HepG2 (cell line): Measurements from ENCODE around the gene CEP19. TPM values are rescaled to one million over a fixed set of nuclear protein-coding genes. Genes with fewer than 3 reads are reported as not detected.

ENCODE experiments used
- AHR ChIP-seq: IDR thresholded peaks from 2 replicates; pipeline ENCODE4 v1.6.1; 2018; ENCODE audit warnings: missing genetic modification reagents, missing compliant biosample characterization
- ETV5 ChIP-seq: IDR thresholded peaks from 2 replicates; pipeline ENCODE4 v1.6.1; 2018; ENCODE audit warnings: missing biosample characterization, missing genetic modification reagents, inconsistent platforms, borderline replicate concordance
- FOXA3 ChIP-seq: IDR thresholded peaks from 2 replicates; pipeline ENCODE4 v1.6.1; 2016; ENCODE audit warnings: missing genetic modification reagents, missing compliant biosample characterization
- HDAC1 ChIP-seq: sonication (generic); formaldehyde crosslinking; IDR thresholded peaks from 2 replicates; pipeline ENCODE4 v1.5.1; 2020; ENCODE audit warnings: mild to moderate bottlenecking, missing genetic modification reagents
- KIAA2018 ChIP-seq: sonication (generic); formaldehyde crosslinking; IDR thresholded peaks from 2 replicates; pipeline ENCODE4 v1.5.0; 2020; ENCODE audit warnings: mild to moderate bottlenecking, missing genetic modification reagents, borderline replicate concordance
- MBNL3 ChIP-seq: fragments of 250-450 bp; sonication (Bioruptor Pico); conservative IDR thresholded peaks from 2 replicates; pipeline ENCODE4 v1.8.0; 2022; ENCODE audit warnings: mild to moderate bottlenecking, inconsistent platforms
- NFE2 ChIP-seq: sonication (generic); formaldehyde crosslinking; IDR thresholded peaks from 2 replicates; pipeline ENCODE4 v1.4.0; 2020; ENCODE audit warnings: missing genetic modification reagents
- SRSF1 ChIP-seq: fragments of 200-400 bp; formaldehyde crosslinking; optimal IDR thresholded peaks from 2 replicates; pipeline ENCODE3; 2017; ENCODE audit warnings: mild to moderate bottlenecking, low read depth, low read length, moderate library complexity
- STAG1 ChIP-seq: sonication (generic); formaldehyde crosslinking; IDR thresholded peaks from 2 replicates; pipeline ENCODE4 v1.4.0; 2020; ENCODE audit warnings: missing genetic modification reagents
- ZBTB2 ChIP-seq: sonication (generic); formaldehyde crosslinking; IDR thresholded peaks from 2 replicates; pipeline ENCODE4 v1.8.0; 2022; ENCODE audit warnings: low read depth, missing genetic modification reagents
- ZBTB3 ChIP-seq: sonication (generic); formaldehyde crosslinking; IDR thresholded peaks from 2 replicates; pipeline ENCODE4 v1.4.0; 2020; ENCODE audit warnings: low read depth, mild to moderate bottlenecking, moderate library complexity, missing genetic modification reagents, borderline replicate concordance
- ZFP36 ChIP-seq: fragments of 150-350 bp; IDR thresholded peaks from 2 replicates; pipeline ENCODE4 v1.6.1; 2018; ENCODE audit warnings: borderline replicate concordance, low read length, low read depth; ENCODE audit not compliant: partially characterized antibody
- ZFY ChIP-seq: sonication (generic); formaldehyde crosslinking; IDR thresholded peaks from 2 replicates; pipeline ENCODE4 v1.4.0; 2020; ENCODE audit warnings: missing genetic modification reagents
- ZKSCAN5 ChIP-seq: sonication (generic); formaldehyde crosslinking; IDR thresholded peaks from 2 replicates; pipeline ENCODE4 v1.5.1; 2020; ENCODE audit warnings: mild to moderate bottlenecking, missing genetic modification reagents
- ZNF329 ChIP-seq: sonication (generic); formaldehyde crosslinking; IDR thresholded peaks from 2 replicates; pipeline ENCODE4 v1.9.0; 2021; ENCODE audit warnings: low read depth, mild to moderate bottlenecking, missing genetic modification reagents
- ZNF383 ChIP-seq: sonication (generic); formaldehyde crosslinking; IDR thresholded peaks from 2 replicates; pipeline ENCODE4 v1.4.0; 2020; ENCODE audit warnings: missing genetic modification reagents, mild to moderate bottlenecking, borderline replicate concordance
- ZSCAN29 ChIP-seq: sonication (generic); formaldehyde crosslinking; conservative IDR thresholded peaks from 2 replicates; pipeline ENCODE4 v1.4.0; 2020; ENCODE audit warnings: mild to moderate bottlenecking, missing genetic modification reagents
- polyA plus RNA-seq, 8 experiments: library from polyadenylated mRNA; depleted of rRNA in 3 of 8; stranded (reverse) in 7 of 8; unstranded in 1 of 8; fragments of >200 nt; fragmentation: Illumina TruSeq in 4 of 8; extraction: Trizol in 4 of 8; gene quantifications; 2 replicates each; pipeline versions ENCODE4 v1.2.1 to v1.2.3, GENCODE V29; 2011 to 2016; ENCODE audit warnings: low read depth in 4 of 8, missing spikeins in 1 of 8, mixed read lengths in 1 of 8; ENCODE audit not compliant: insufficient read depth in 1 of 8
- total RNA-seq, 5 experiments: library from RNA; depleted of rRNA; stranded (reverse); fragments of >200 nt; fragmentation: Illumina TruSeq; extraction: Trizol; gene quantifications; 2 replicates each; pipeline ENCODE4 v1.2.3, GENCODE V29; 2016; ENCODE audit warnings: low read depth in 1 of 5
- TF ChIP-seq, protein P1 (sequence below): sonication (generic); formaldehyde crosslinking; IDR thresholded peaks from 2 replicates; pipeline ENCODE4 v1.5.1; 2020; ENCODE audit warnings: missing genetic modification reagents, mild to moderate bottlenecking, borderline replicate concordance

The CEP19 gene
- total and polyA plus RNA-seq, 2 of the 13 experiments (the other 11 are each of a cell fraction or from before 2014, with no cell fraction given) = 0.48 to 1.2 TPM

DNA sequence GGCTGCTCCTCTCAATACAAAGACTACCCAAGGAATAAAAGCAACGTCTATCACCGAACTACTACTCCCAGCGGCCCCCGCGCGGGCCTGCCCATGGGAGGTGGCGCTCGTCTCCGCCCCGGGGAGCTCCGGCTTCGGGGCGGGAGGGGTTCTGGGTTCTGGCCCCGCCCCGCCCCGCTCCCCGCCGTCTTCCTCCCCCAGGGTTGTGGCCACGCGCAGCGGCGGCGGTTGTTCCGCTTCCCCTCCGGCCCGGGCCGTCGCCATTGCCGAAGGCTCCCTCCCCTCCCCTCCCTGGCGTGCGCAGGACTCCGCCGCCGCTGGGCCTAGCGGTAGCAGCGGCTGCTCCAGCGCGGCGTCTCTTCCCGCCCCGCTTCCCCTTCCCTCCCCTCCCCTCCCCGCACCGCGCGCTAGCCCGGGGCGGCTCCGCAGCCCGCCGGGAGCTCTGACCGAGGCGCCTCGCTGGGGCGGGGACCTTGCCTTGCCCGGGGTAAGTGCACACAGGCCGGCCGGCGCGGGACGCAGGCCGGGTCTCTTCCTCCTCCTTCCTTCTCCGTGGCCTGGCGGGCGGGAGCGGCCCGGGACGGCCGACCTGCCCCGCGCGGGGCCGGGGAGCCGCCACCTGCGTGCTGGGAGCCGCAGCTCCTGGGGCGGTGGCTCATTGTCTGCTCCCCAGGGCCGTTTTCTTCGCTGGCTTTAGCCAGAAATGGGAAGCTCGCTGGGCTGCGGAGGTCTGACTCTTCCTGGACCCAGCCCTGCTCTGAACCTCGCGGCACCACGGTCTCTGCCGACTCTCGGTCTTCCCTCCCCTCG is 27.8 kb upstream of the CEP19 start, which contains the start of gene PAK2 (continued):
- no peak for TF ChIP-seq KIAA2018 (CRISPR knock-in tag)
- TF ChIP-seq, protein P1, sequence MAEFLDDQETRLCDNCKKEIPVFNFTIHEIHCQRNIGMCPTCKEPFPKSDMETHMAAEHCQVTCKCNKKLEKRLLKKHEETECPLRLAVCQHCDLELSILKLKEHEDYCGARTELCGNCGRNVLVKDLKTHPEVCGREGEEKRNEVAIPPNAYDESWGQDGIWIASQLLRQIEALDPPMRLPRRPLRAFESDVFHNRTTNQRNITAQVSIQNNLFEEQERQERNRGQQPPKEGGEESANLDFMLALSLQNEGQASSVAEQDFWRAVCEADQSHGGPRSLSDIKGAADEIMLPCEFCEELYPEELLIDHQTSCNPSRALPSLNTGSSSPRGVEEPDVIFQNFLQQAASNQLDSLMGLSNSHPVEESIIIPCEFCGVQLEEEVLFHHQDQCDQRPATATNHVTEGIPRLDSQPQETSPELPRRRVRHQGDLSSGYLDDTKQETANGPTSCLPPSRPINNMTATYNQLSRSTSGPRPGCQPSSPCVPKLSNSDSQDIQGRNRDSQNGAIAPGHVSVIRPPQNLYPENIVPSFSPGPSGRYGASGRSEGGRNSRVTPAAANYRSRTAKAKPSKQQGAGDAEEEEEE (CRISPR knock-in tag) = no peak
- TF ChIP-seq ZNF383 (CRISPR knock-in tag) = peak; percentile 61; the same call in 1 of the 2 replicates
- peak; percentile 17; the same call in 1 of the 2 replicates for TF ChIP-seq ZSCAN29 (CRISPR knock-in tag)
- TF ChIP-seq ZNF329 (CRISPR knock-in tag) = no peak
- 0 out of 2 replicates have a peak, but pooled peaks have one; percentile 50 for TF ChIP-seq HDAC1
- TF ChIP-seq ZBTB2 = peak; percentile 98
- TF ChIP-seq STAG1 = no peak
- TF ChIP-seq ZFP36 = no peak
- TF ChIP-seq MBNL3 (CRISPR knock-in tag) = no peak
- TF ChIP-seq NFE2 = no peak
- peak; percentile 89 for TF ChIP-seq SRSF1
- no peak; the same call in 1 of the 2 replicates for TF ChIP-seq FOXA3
- peak; percentile 68 for TF ChIP-seq ETV5 (CRISPR knock-in tag)
- TF ChIP-seq ZKSCAN5 (CRISPR knock-in tag) = no peak
- 0 out of 2 replicates have a peak, but pooled peaks have one; percentile 27 for TF ChIP-seq ZBTB3 (CRISPR knock-in tag)
- 0 out of 2 replicates have a peak, but pooled peaks have one; percentile 73 for TF ChIP-seq AHR (CRISPR knock-in tag)
- TF ChIP-seq ZFY (CRISPR knock-in tag) = peak; percentile 87
